Activated naive CD4-positive, alpha-beta T cell treated with anti-CD3 and anti-CD28 coated beads, Interleukin-2, amount 50 U/mL, for 16 hours (primary cell): Measurements from ENCODE around the gene CSAD.
A peak's percentile ranks its signal among the peaks of the same experiment; 100 is the strongest.
"Not testable (repeated sequence)": the region's sequence is repeated elsewhere in the genome, so short reads cannot be mapped to it uniquely, and the experiment has no call there.

ENCODE experiments used
- DNase-seq: peaks from one replicate; pipeline ENCODE4 v3.0.0-alpha.2; 2020

The CSAD gene

GRCh38 chr12:53217931-53218307, 37.2 kb upstream of the CSAD start:
- no peak for DNase-seq

- no peak for DNase-seq
These were observed 36.6 kb upstream of the CSAD start for GRCh38 chr12:53217051-53217930.

- no peak for DNase-seq
These were observed 34.8 kb upstream of the CSAD start for GRCh38 chr12:53215497-53215896.

DNA sequence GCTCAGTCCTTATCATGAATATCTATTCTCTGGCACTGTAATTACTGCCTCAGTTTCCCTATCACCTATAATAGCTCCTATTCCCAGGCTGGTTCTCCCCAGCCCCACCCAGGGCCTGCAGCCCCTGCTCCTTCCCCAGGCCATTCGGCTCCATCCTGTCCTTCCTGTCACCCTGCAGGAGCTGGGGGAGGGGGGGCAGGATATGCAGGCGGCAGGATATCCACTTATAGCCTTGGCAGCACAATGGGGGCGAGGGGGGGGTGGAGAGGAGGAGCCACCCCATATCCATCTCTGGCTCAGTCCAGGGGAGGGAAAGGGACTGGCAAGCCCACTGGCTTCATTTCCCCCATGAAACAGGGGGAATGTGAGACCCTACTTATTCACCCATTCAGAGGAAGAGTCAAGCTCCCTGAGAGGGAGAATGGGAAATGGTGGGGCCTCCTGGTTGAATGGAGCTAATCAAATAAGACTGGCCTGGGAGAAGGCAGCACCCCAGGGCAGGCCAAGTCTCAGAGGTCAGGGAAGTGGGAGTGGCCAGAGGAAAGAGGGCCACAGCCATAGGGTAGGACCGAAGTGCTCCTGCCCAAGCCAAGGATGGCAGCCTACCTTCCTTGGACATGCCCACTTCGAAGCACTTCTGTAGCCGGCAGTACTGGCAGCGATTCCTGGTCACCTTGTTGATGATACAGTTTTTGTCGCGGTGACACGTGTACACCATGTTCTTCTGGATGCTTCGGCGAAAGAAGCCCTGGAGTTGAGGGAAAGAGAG, 34.1 kb upstream of the CSAD start:
- DNase-seq = no peak

DNA sequence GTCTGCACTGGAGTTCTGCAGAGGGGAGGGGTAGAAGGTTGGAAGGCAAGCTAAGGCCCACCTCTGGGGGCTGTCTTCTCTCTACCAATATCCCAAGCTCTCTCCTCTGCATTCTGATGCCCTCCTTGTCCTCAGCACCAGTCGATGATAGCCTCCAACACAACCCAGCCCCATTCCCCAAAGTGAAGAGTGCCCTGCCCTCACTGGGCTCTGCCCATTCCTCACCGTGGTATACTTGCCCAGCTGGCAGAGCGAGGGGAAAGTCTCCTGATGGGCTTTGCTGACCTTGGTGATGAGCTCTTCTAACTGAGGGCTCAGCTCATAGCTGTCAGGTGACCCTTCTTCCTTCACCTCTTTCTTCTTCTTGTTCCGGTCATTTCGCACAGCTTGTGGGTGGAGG, 33.5 kb upstream of the CSAD start:
- DNase-seq = no peak

DNA sequence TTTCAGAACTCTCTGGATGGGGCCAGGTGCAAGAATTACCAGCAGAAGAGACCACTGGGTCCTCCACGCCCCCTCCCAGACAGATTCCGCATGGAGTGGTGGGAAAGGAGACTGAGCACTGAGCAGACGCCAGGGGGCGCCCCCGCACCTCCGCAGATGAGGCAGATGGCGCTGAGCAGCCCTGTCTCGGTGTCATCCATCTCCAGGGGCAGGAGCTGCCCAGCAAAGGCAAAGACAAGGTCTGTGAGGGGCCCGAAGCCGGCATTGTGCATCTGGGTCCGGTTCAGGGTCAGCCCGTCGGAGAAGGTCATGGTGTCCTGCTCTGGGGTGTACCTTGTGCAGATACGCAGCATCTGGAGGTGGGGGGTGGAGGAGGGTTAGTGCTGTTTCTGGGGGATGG, 32.6 kb upstream of the CSAD start:
- peak; percentile 86 for DNase-seq

GRCh38 chr12:53212931-53213330, 32.2 kb upstream of the CSAD start:
- DNase-seq = no peak

- no peak for DNase-seq
These were observed 31.0 kb upstream of the CSAD start for GRCh38 chr12:53211476-53212381.

DNA sequence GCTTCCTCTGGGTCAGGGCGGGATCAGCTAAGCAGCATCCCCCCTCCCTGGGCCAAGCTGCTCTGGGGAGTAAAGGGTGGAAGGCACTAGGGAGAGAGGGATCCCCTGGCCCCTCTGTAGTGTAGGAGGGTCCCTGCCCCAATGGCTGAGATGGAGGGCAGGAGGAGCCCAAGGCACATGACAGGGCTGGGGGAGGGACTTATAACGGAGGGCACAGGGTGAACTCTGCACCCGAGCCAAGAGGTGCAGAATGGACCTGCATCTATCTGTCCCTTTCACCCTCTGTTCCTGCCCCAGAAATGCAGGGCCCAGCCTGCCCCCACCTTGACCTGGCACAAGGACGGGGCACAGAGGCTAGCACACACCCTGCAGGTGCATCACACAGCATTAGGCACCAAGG, 30.1 kb upstream of the CSAD start:
- no peak for DNase-seq

GRCh38 chr12:53208877-53209463, 28.2 kb upstream of the CSAD start:
- DNase-seq = no peak

DNA sequence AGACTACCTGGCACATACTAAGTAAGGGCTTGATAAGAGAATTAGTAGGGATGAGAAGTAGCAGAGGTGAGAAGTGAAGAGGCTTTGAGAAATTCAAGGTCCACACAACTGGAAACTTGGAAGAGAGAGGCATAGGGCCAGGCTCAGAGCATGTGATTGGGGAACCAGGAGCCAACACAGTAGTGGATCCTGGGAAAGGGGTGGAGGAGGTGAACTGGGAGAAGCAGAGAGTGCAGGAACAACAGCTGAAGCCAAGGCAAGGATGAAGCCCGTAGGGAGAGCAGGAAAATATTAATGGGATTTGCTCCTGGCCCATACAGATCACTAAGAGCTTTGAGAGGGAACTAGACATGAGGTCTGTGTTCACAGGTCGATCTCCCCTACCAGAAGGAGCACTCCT, 27.7 kb upstream of the CSAD start:
- no peak for DNase-seq

- DNase-seq = peak; percentile 58
These were observed 26.3 kb upstream of the CSAD start, which contains the start of gene ITGB7 for GRCh38 chr12:53207042-53207441. TSS of gene ITGB7 (minus strand) at chr12:53207251. CDS start at chr12:53200443, 6,808 bp downstream.

DNA sequence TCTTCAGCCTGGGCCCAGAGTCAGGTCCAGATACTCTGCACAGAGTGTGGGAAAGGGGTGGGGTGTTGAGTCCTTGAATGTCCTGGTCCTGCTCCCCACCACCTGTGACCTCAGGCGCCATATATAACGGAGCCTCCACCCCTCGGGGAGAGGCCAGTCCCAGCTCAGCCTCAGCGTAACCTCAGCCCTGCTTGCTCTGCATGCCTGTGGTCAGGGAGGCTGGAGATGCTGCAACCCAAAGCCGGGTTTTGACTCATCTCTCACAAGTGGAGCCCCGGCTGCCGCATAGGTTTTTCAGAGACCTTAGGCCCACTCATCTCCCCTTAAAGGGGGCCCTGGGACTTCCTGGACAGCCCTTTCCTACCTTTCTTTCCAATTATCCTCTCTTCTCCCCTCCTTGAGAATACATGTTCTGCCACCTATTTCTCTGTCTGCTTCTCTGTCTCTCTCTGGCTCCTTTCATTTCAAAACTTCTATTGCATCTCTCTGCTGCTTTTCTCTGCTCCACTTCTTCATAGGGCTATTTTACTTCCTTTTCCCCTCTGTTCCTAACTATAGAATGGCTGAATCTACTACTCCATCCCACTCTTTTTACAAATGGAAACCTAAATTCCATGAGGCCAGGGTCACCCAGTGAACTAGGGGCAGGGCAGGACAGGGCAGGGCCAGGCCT, 25.2 kb upstream of the CSAD start:
- peak; percentile 39 for DNase-seq

DNA sequence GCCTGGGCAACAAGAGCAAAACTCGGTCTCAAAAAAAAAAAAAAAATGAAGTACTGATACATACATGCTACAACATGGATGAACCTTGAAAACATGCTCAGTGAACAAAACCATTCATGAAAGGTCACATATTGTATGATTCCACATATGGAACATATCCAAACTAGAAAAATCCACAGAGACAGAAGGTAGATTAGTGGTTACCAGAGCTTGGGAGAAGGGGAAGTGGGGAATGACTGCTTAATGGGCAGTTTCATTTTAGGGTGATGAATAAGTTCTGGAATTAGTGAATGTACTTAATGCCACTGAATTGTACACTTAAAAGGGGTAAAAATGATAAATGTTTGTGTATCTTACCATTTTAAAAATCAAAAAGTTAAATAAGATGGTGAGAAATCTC, 23.6 kb upstream of the CSAD start:
- DNase-seq = no peak

- not testable (repeated sequence) for DNase-seq
These were observed 21.6 kb upstream of the CSAD start for GRCh38 chr12:53202316-53202715.

GRCh38 chr12:53201639-53202038, 20.9 kb upstream of the CSAD start:
- DNase-seq = no peak

- no peak for DNase-seq
These were observed 20.4 kb upstream of the CSAD start for GRCh38 chr12:53201177-53201541.

DNA sequence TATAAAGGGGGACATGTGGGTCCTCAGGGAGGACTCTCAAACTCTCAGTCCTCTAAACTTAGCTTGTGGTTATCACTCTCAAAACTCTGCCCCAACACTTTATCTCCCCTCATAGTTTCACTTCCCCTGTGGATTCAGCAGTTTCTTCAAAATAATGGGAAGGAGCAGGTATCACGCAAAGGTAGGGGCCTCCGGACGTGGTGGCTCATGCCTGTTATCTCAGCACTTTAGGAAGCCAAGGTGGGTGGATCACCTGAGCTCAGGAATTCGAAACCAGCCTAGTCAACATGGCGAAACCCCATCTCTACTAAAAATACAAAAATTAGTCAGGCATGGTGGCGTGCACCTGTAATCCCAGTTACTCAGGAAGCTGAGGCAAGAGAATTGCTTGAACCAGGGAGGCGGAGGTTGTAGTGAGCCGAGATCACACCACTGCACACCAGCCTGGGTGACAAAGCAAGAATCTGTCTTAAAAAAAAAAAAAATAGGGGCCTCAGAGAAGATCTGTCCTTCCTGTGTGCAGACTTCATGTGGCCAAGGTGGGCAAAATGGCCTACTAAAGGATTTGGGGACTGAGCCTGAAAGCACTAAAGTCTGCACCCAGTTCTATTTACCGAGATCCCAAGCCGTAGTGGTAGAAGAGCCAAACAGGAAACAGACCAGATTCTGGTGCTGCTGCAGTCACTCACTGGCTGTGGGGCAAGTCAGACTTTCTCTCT, 19.9 kb upstream of the CSAD start:
- peak; percentile 46 for DNase-seq

DNA sequence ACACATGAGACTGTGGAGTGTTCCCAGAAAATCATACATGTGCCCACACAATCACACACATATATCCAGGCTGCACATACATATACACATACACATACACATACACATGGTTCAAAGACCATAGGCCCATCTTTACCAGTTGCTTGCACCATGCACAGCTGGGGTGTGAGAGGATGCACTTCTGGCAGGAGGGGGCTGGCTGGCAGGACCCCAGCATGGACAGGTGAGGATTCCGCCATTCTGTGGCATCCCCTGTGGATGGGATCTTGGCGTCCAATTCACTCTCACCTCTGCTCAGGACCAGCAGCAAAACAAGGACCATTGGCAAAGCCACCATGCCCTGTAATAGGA, 19.4 kb upstream of the CSAD start:
- no peak for DNase-seq

DNA sequence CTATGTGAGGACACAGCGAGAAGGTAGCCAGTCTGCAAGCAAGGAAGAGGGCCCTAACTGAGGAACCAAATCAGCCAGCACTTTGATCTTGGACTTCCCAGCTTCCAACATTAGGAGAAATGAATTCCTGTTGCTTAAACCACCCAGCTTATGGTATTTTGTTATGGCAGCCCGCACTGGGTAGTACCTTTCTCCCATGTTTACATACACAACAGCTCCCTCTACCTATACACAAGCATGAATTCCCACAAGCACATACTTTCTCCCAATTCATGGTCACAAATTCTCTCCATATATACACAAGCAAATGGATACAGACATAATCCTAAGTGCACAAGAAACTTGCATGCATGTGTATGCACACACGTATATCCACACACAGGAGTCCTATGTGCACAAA, 19.0 kb upstream of the CSAD start:
- DNase-seq = no peak

GRCh38 chr12:53198486-53199110, 17.9 kb upstream of the CSAD start:
- no peak for DNase-seq
